WTC11 (cell line): Measurements from ENCODE around the gene PRUNE2.

Experiments
- CREB1 ChIP-seq: sonication (generic); formaldehyde crosslinking; IDR thresholded peaks from 2 replicates; pipeline ENCODE4 v1.8.0; 2023; ENCODE audit warnings: mild to moderate bottlenecking, missing genetic modification reagents
- GRHL2 ChIP-seq: fragments of 250-450 bp; sonication (Bioruptor Pico); IDR thresholded peaks from 2 replicates; pipeline ENCODE4 v1.8.0; 2022; ENCODE audit warnings: mild to moderate bottlenecking, moderate library complexity; ENCODE audit not compliant: insufficient replicate concordance, severe bottlenecking
- NR1H2 ChIP-seq: sonication (generic); formaldehyde crosslinking; IDR thresholded peaks from 2 replicates; pipeline ENCODE4 v1.9.0; 2021; ENCODE audit warnings: mild to moderate bottlenecking, moderate library complexity, missing genetic modification reagents
- SMAD3 ChIP-seq: sonication (generic); formaldehyde crosslinking; IDR thresholded peaks from 2 replicates; pipeline ENCODE4 v1.8.0; 2022; ENCODE audit warnings: missing genetic modification reagents, mild to moderate bottlenecking, borderline replicate concordance
- SOX15 ChIP-seq: fragments of 250-450 bp; sonication (Bioruptor Pico); IDR thresholded peaks from 2 replicates; pipeline ENCODE4 v1.9.0; 2021; ENCODE audit warnings: mild to moderate bottlenecking
- TF ChIP-seq, protein P1 (sequence below): sonication (generic); formaldehyde crosslinking; IDR thresholded peaks from 2 replicates; pipeline ENCODE4 v1.8.1; 2022; ENCODE audit warnings: low read depth, missing genetic modification reagents, borderline replicate concordance
- TF ChIP-seq, protein P2 (sequence below): fragments of 200-600 bp; IDR thresholded peaks from 2 replicates; pipeline ENCODE4 v1.8.0; 2022; ENCODE audit warnings: antibody characterized with exemption
- TF ChIP-seq, protein P3 (sequence below): sonication (generic); formaldehyde crosslinking; IDR thresholded peaks from 2 replicates; pipeline ENCODE4 v1.8.0; 2022; ENCODE audit warnings: missing genetic modification reagents
- TF ChIP-seq, protein P4 (sequence below): sonication (generic); formaldehyde crosslinking; IDR thresholded peaks from 2 replicates; pipeline ENCODE4 v1.8.0; 2023; ENCODE audit warnings: missing genetic modification reagents
- TF ChIP-seq, protein P5 (sequence below): sonication (generic); formaldehyde crosslinking; IDR thresholded peaks from 2 replicates; pipeline ENCODE4 v1.8.0; 2023; ENCODE audit warnings: missing genetic modification reagents, mild to moderate bottlenecking, borderline replicate concordance

DNA sequence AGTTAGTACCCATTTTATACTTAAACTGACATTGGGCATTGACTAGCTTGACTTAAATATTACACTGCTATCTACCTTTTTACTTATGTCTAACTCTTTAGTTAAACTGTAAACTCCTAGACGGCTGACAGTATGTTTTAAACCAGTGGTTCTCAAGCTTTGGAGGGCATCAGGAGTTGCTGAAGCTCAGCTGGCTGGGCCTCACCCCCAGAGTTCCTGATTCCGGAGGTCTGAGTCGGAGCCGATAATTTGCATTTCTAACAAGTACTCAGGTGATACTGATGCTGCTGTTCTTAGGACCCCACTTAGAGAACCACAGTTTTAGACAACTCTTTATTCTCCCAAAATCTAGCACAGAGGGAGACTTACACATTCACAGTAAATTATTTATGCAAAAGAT is 205.0 kb downstream of the PRUNE2 start:
- TF ChIP-seq, protein P1, sequence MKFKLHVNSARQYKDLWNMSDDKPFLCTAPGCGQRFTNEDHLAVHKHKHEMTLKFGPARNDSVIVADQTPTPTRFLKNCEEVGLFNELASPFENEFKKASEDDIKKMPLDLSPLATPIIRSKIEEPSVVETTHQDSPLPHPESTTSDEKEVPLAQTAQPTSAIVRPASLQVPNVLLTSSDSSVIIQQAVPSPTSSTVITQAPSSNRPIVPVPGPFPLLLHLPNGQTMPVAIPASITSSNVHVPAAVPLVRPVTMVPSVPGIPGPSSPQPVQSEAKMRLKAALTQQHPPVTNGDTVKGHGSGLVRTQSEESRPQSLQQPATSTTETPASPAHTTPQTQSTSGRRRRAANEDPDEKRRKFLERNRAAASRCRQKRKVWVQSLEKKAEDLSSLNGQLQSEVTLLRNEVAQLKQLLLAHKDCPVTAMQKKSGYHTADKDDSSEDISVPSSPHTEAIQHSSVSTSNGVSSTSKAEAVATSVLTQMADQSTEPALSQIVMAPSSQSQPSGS (CRISPR knock-in tag), result no peak
- TF ChIP-seq, protein P2, sequence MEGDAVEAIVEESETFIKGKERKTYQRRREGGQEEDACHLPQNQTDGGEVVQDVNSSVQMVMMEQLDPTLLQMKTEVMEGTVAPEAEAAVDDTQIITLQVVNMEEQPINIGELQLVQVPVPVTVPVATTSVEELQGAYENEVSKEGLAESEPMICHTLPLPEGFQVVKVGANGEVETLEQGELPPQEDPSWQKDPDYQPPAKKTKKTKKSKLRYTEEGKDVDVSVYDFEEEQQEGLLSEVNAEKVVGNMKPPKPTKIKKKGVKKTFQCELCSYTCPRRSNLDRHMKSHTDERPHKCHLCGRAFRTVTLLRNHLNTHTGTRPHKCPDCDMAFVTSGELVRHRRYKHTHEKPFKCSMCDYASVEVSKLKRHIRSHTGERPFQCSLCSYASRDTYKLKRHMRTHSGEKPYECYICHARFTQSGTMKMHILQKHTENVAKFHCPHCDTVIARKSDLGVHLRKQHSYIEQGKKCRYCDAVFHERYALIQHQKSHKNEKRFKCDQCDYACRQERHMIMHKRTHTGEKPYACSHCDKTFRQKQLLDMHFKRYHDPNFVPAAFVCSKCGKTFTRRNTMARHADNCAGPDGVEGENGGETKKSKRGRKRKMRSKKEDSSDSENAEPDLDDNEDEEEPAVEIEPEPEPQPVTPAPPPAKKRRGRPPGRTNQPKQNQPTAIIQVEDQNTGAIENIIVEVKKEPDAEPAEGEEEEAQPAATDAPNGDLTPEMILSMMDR, result no peak
- TF ChIP-seq, protein P3, sequence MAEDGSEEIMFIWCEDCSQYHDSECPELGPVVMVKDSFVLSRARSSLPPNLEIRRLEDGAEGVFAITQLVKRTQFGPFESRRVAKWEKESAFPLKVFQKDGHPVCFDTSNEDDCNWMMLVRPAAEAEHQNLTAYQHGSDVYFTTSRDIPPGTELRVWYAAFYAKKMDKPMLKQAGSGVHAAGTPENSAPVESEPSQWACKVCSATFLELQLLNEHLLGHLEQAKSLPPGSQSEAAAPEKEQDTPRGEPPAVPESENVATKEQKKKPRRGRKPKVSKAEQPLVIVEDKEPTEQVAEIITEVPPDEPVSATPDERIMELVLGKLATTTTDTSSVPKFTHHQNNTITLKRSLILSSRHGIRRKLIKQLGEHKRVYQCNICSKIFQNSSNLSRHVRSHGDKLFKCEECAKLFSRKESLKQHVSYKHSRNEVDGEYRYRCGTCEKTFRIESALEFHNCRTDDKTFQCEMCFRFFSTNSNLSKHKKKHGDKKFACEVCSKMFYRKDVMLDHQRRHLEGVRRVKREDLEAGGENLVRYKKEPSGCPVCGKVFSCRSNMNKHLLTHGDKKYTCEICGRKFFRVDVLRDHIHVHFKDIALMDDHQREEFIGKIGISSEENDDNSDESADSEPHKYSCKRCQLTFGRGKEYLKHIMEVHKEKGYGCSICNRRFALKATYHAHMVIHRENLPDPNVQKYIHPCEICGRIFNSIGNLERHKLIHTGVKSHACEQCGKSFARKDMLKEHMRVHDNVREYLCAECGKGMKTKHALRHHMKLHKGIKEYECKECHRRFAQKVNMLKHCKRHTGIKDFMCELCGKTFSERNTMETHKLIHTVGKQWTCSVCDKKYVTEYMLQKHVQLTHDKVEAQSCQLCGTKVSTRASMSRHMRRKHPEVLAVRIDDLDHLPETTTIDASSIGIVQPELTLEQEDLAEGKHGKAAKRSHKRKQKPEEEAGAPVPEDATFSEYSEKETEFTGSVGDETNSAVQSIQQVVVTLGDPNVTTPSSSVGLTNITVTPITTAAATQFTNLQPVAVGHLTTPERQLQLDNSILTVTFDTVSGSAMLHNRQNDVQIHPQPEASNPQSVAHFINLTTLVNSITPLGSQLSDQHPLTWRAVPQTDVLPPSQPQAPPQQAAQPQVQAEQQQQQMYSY (CRISPR knock-in tag), result no peak
- TF ChIP-seq, protein P4, sequence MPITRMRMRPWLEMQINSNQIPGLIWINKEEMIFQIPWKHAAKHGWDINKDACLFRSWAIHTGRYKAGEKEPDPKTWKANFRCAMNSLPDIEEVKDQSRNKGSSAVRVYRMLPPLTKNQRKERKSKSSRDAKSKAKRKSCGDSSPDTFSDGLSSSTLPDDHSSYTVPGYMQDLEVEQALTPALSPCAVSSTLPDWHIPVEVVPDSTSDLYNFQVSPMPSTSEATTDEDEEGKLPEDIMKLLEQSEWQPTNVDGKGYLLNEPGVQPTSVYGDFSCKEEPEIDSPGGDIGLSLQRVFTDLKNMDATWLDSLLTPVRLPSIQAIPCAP (CRISPR knock-in tag), result no peak
- TF ChIP-seq SMAD3 (CRISPR knock-in tag), result no peak
- no peak for TF ChIP-seq CREB1 (CRISPR knock-in tag)
- TF ChIP-seq, protein P5, sequence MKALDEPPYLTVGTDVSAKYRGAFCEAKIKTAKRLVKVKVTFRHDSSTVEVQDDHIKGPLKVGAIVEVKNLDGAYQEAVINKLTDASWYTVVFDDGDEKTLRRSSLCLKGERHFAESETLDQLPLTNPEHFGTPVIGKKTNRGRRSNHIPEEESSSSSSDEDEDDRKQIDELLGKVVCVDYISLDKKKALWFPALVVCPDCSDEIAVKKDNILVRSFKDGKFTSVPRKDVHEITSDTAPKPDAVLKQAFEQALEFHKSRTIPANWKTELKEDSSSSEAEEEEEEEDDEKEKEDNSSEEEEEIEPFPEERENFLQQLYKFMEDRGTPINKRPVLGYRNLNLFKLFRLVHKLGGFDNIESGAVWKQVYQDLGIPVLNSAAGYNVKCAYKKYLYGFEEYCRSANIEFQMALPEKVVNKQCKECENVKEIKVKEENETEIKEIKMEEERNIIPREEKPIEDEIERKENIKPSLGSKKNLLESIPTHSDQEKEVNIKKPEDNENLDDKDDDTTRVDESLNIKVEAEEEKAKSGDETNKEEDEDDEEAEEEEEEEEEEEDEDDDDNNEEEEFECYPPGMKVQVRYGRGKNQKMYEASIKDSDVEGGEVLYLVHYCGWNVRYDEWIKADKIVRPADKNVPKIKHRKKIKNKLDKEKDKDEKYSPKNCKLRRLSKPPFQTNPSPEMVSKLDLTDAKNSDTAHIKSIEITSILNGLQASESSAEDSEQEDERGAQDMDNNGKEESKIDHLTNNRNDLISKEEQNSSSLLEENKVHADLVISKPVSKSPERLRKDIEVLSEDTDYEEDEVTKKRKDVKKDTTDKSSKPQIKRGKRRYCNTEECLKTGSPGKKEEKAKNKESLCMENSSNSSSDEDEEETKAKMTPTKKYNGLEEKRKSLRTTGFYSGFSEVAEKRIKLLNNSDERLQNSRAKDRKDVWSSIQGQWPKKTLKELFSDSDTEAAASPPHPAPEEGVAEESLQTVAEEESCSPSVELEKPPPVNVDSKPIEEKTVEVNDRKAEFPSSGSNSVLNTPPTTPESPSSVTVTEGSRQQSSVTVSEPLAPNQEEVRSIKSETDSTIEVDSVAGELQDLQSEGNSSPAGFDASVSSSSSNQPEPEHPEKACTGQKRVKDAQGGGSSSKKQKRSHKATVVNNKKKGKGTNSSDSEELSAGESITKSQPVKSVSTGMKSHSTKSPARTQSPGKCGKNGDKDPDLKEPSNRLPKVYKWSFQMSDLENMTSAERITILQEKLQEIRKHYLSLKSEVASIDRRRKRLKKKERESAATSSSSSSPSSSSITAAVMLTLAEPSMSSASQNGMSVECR (CRISPR knock-in tag), result no peak
- TF ChIP-seq GRHL2 (CRISPR knock-in tag), result no peak
- TF ChIP-seq SOX15 (CRISPR knock-in tag), result no peak
- TF ChIP-seq NR1H2 (CRISPR knock-in tag), result no peak
